PC-3 (cell line): ENCODE data around the gene CMTM4. TPM values are rescaled to one million over a fixed set of nuclear protein-coding genes. Genes with fewer than 3 reads are reported as not detected.

Experiments
- ATAC-seq: fragments of 200-7000 bp; cut with Tn5 transposase; 2 replicates; pipeline ENCODE4 v1.9.1; 2020; ENCODE audit warnings: mild to moderate bottlenecking, moderate library complexity
- BruUV-seq: library from RNA; stranded (reverse); fragments of 400-500 nt; replicated peaks from 2 replicates; lab custom pipeline; 2021; lab: Mats Ljungman, UMichigan
- CTCF ChIA-PET: fragments of 300-600 bp; sonication (Branson Sonifier 250); formaldehyde crosslinking; loops from one replicate; lab custom pipeline; 2022; ENCODE audit warnings: antibody characterized with exemption; lab: Charles Lee
- POLR2A ChIA-PET: fragments of 300-600 bp; sonication (Branson Sonifier 250); formaldehyde crosslinking; loops from one replicate; lab custom pipeline; 2022; ENCODE audit warnings: antibody characterized with exemption; ENCODE audit not compliant: unreplicated experiment; lab: Charles Lee
- DNase-seq: peaks from one replicate; pipeline ENCODE4 v3.0.0-alpha.2; 2015
- H2AFZ ChIP-seq: fragments of 300-600 bp; sonication (generic); 2 replicates; pipeline ENCODE4 v1.6.0; 2016; ENCODE audit warnings: antibody characterized with exemption, low read length
- H3F3A ChIP-seq: fragments of 300-600 bp; sonication (generic); one replicate; pipeline ENCODE4 v1.6.0; 2017; ENCODE audit warnings: antibody characterized with exemption, low read length, control low read depth, mild to moderate bottlenecking; ENCODE audit not compliant: unreplicated experiment
- H3K27ac ChIP-seq: fragments of 300-600 bp; sonication (generic); 2 replicates; pipeline ENCODE4 v1.5.1; 2016; ENCODE audit warnings: mild to moderate bottlenecking, low read length
- H3K27me3 ChIP-seq: fragments of 300-600 bp; sonication (generic); 2 replicates; pipeline ENCODE4 v1.6.1; 2016; ENCODE audit warnings: low read length, mixed read lengths
- H3K36me3 ChIP-seq: fragments of 300-600 bp; sonication (generic); 2 replicates; pipeline ENCODE4 v1.6.1; 2016; ENCODE audit warnings: low read depth, mixed run types, low read length, mixed read lengths
- H3K4me1 ChIP-seq: fragments of 300-600 bp; sonication (generic); 2 replicates; pipeline ENCODE4 v1.5.1; 2016; ENCODE audit warnings: low read length; ENCODE audit not compliant: insufficient read depth
- H3K4me2 ChIP-seq: fragments of 300-600 bp; sonication (generic); 2 replicates; pipeline ENCODE4 v1.6.0; 2016; ENCODE audit warnings: low read length
- H3K4me3 ChIP-seq: fragments of 300-600 bp; sonication (generic); 2 replicates; pipeline ENCODE4 v1.5.1; 2016; ENCODE audit warnings: mild to moderate bottlenecking, low read length, mixed read lengths
- H3K79me2 ChIP-seq: fragments of 300-600 bp; sonication (generic); 2 replicates; pipeline ENCODE4 v1.6.1; 2017; ENCODE audit warnings: low read length, mixed read lengths
- H3K9ac ChIP-seq: fragments of 300-600 bp; sonication (generic); 2 replicates; pipeline ENCODE4 v1.6.0; 2016; ENCODE audit warnings: mild to moderate bottlenecking, low read length
- H3K9me2 ChIP-seq: fragments of 300-600 bp; sonication (generic); replicated peaks from 2 replicates; pipeline ENCODE4 v1.6.1; 2016; ENCODE audit warnings: mixed run types, low read length, mixed read lengths
- H3K9me3 ChIP-seq: fragments of 300-600 bp; sonication (generic); 2 replicates; pipeline ENCODE4 v1.6.1; 2016; ENCODE audit warnings: low read length, mixed read lengths
- H4K20me1 ChIP-seq: fragments of 300-600 bp; sonication (generic); 2 replicates; pipeline ENCODE4 v1.6.1; 2016; ENCODE audit warnings: low read length, mixed read lengths
- CTCF ChIP-seq: fragments of 300-600 bp; sonication (generic); conservative IDR thresholded peaks from 2 replicates; pipeline ENCODE4 v1.5.1; 2017; ENCODE audit warnings: antibody characterized with exemption, low read depth, mild to moderate bottlenecking, low read length
- EZH2 ChIP-seq: fragments of 300-600 bp; sonication (generic); IDR thresholded peaks from one replicate; pipeline ENCODE4 v1.6.1; 2017; ENCODE audit warnings: antibody characterized with exemption, mild to moderate bottlenecking, low read length; ENCODE audit not compliant: unreplicated experiment
- EZH2phosphoT487 ChIP-seq: fragments of 300-600 bp; sonication (generic); IDR thresholded peaks from 2 replicates; pipeline ENCODE4 v1.6.1; 2018; ENCODE audit warnings: mild to moderate bottlenecking, antibody characterized with exemption, low read length, borderline replicate concordance
- intact Hi-C: fragments of 100-400 bp; cut with micrococcal nuclease; formaldehyde crosslinking; loops from 2 replicates; pipeline ENCODE4 v1.9.0; 2023
- total RNA-seq: library from RNA; depleted of rRNA; stranded (reverse); fragments of >200 nt; gene quantifications from 2 replicates; pipeline ENCODE4 v1.2.3, GENCODE V29; 2014

The CMTM4 gene
- total RNA-seq, 1 experiment from 2014 or later: 16.9 TPM

GRCh38 chr16:66580605-66581209 lies 115.8 kb downstream of the CMTM4 start:
- ATAC-seq (peak; percentile 83), DNase-seq (peak; percentile 65)
- Histone ChIP-seq H3K27me3 (no peaks in the 10 kb centered on the region), H3K79me2 (no peaks in the 10 kb centered on the region), H3K27ac (no peak overlapping the region), H3K9ac (no peak overlapping the region), H3K36me3 (no peaks in the 10 kb centered on the region), H3K9me2 (no peaks in the 10 kb centered on the region), H4K20me1 (no peaks in the 10 kb centered on the region), H3K4me2 (no peak overlapping the region), H3K4me1 (peaks cover 18% of the 10 kb centered on the region), H3K9me3 (no peaks in the 10 kb centered on the region), H3K4me3 (no peak overlapping the region), H2AFZ (no peak overlapping the region), H3F3A (no peaks in the 10 kb centered on the region)
- POLR2A ChIA-PET: no interaction called here
- no TSS peak for BruUV-seq
- TF ChIP-seq EZH2phosphoT487 (no peak), CTCF (no peak), EZH2 (no peak)
- CTCF ChIA-PET: no interaction called here
- intact Hi-C loops: no loop called here

- ChIA-PET POLR2A (no interaction called here), CTCF (no interaction called here)
- no peak for TF ChIP-seq EZH2
- Histone ChIP-seq H3K9me2 (no peaks in the 10 kb centered on the region), H3F3A (no peaks in the 10 kb centered on the region), H3K9me3 (no peaks in the 10 kb centered on the region), H3K27me3 (no peaks in the 10 kb centered on the region), H3K4me3 (no peak within 1 kb of the TSS), H3K36me3 (no peaks in the 10 kb centered on the region), H3K4me1 (peaks cover 18% of the 10 kb centered on the region), H3K79me2 (no peaks in the 10 kb centered on the region), H4K20me1 (no peaks in the 10 kb centered on the region), H3K9ac (no peak within 1 kb of the TSS), H2AFZ (no peak within 1 kb of the TSS), H3K4me2 (no peak within 1 kb of the TSS), H3K27ac (no peak within 1 kb of the TSS)
- DNase-seq (no peak), ATAC-seq (no peak)
- no TSS peak for BruUV-seq
- intact Hi-C loops: no loop called here
Measured at GRCh38 chr16:66578651-66579531, 117.7 kb downstream of the CMTM4 start, which contains the start of gene CMTM2. Gene CMTM2 (plus strand): TSS chr16:66579463. CDS start chr16:66579608, 145 bp downstream.

- Histone ChIP-seq H3K79me2 (no peaks in the 10 kb centered on the region), H3K4me2 (no peak overlapping the region), H3K4me1 (peaks cover 14% of the 10 kb centered on the region), H4K20me1 (no peaks in the 10 kb centered on the region), H3K9me3 (no peaks in the 10 kb centered on the region), H3K9me2 (no peaks in the 10 kb centered on the region), H3K27me3 (no peaks in the 10 kb centered on the region), H3K9ac (no peak overlapping the region), H3K4me3 (no peak overlapping the region), H3K36me3 (no peaks in the 10 kb centered on the region), H3K27ac (no peak overlapping the region), H3F3A (no peaks in the 10 kb centered on the region), H2AFZ (no peak overlapping the region)
- BruUV-seq: no TSS peak
- no peak for DNase-seq
- no peak for ATAC-seq
- TF ChIP-seq CTCF: no peak
- TF ChIP-seq EZH2: no peak
- no peak for TF ChIP-seq EZH2phosphoT487
- CTCF ChIA-PET: no interaction called here
- POLR2A ChIA-PET: interaction anchor here (0.6 kb wide), 1 partner anchor 1654 kb away, joined by 3 read pairs; no protein-coding TSS in a partner anchor
- intact Hi-C loops: no loop called here
Measured at GRCh38 chr16:66576296-66576695, 120.2 kb downstream of the CMTM4 start.
